Measurements from ENCODE around the gene NINL. TPM values are rescaled to one million over a fixed set of nuclear protein-coding genes. Genes with fewer than 3 reads are reported as not detected.
"Not testable (repeated sequence)": the region's sequence is repeated elsewhere in the genome, so short reads cannot be mapped to it uniquely, and the experiment has no call there.

NINL gene
- total and polyA plus RNA-seq, 4 donors: 1.9 to 3.6 (median 2.8) TPM

GRCh38 chr20:25632940-25633790 is 47.8 kb upstream of the NINL start:
- H3K4me1 ChIP-seq (ENCODE audit: control insufficient read depth in 4 of 4, insufficient read depth in 4 of 4, low read length in 3 of 4): no peaks in the 10 kb centered on the region
- no peak overlapping the region for H3K9ac ChIP-seq (ENCODE audit: low read depth in 1 of 2, low read length in 2 of 2)
- peaks cover 0 to 3% (median under 1%) of the 10 kb centered on the region in 4 donors for H3K36me3 ChIP-seq (ENCODE audit: control insufficient read depth in 4 of 4, insufficient read depth in 3 of 4, low read depth in 1 of 4, low read length in 3 of 4)
- H3K27me3 ChIP-seq (ENCODE audit: control insufficient read depth in 4 of 4, insufficient read depth in 4 of 4, low read length in 3 of 4): no peaks in the 10 kb centered on the region
- no peak for DNase-seq (ENCODE audit: low spot score)
- H3K4me3 ChIP-seq (ENCODE audit: low read depth in 1 of 3, low read length in 3 of 3): no peak overlapping the region
- no peak overlapping the region for H3K27ac ChIP-seq (ENCODE audit: low read depth in 1 of 2, low read length in 2 of 2)
- 89% methylated on average over 5 of the region's 5 CpGs for WGBS
- no peaks in the 10 kb centered on the region for H3K9me3 ChIP-seq (ENCODE audit: control insufficient read depth in 4 of 4, low read length in 3 of 4)
- TF ChIP-seq SP1 (IDR thresholded peaks at IDR 0.05): no peak
- TF ChIP-seq TAF1 (conservative IDR thresholded peaks at IDR 0.05): no peak
- TF ChIP-seq GABPA (IDR thresholded peaks at IDR 0.05 in 1 of 2, conservative IDR thresholded peaks at IDR 0.05 in 1 of 2): no peak

GRCh38 chr20:25630615-25631014 is 45.3 kb upstream of the NINL start:
- H3K27me3 ChIP-seq (ENCODE audit: control insufficient read depth in 4 of 4, insufficient read depth in 4 of 4, low read length in 3 of 4); H3K36me3 ChIP-seq (ENCODE audit: control insufficient read depth in 4 of 4, insufficient read depth in 3 of 4, low read depth in 1 of 4, low read length in 3 of 4); H3K9me3 ChIP-seq (ENCODE audit: control insufficient read depth in 4 of 4, low read length in 3 of 4); DNase-seq (ENCODE audit: low spot score); H3K9ac ChIP-seq (ENCODE audit: low read depth in 1 of 2, low read length in 2 of 2); H3K4me1 ChIP-seq (ENCODE audit: control insufficient read depth in 4 of 4, insufficient read depth in 4 of 4, low read length in 3 of 4); H3K27ac ChIP-seq (ENCODE audit: low read depth in 1 of 2, low read length in 2 of 2); H3K4me3 ChIP-seq (ENCODE audit: low read depth in 1 of 3, low read length in 3 of 3): not testable (repeated sequence)
- WGBS: 93% methylated on average over 2 of the region's 2 CpGs

GRCh38 chr20:25629816-25630499 is 44.6 kb upstream of the NINL start:
- 91% methylated on average over 8 of the region's 8 CpGs for WGBS
- H3K9ac ChIP-seq (ENCODE audit: low read depth in 1 of 2, low read length in 2 of 2): no peak overlapping the region
- H3K27ac ChIP-seq (ENCODE audit: low read depth in 1 of 2, low read length in 2 of 2): no peak overlapping the region
- no peaks in the 10 kb centered on the region for H3K9me3 ChIP-seq (ENCODE audit: control insufficient read depth in 4 of 4, low read length in 3 of 4)
- TF ChIP-seq JUND (IDR thresholded peaks at IDR 0.05): no peak
- no peaks in the 10 kb centered on the region for H3K4me1 ChIP-seq (ENCODE audit: control insufficient read depth in 4 of 4, insufficient read depth in 4 of 4, low read length in 3 of 4)
- H3K36me3 ChIP-seq (ENCODE audit: control insufficient read depth in 4 of 4, insufficient read depth in 3 of 4, low read depth in 1 of 4, low read length in 3 of 4): peaks cover 0 to 2% (median 0%) of the 10 kb centered on the region in 4 donors
- no peaks in the 10 kb centered on the region for H3K27me3 ChIP-seq (ENCODE audit: control insufficient read depth in 4 of 4, insufficient read depth in 4 of 4, low read length in 3 of 4)
- no peak overlapping the region for H3K4me3 ChIP-seq (ENCODE audit: low read depth in 1 of 3, low read length in 3 of 3)
- DNase-seq (ENCODE audit: low spot score): no peak

- peaks cover 0 to 15% (median 9%) of the 10 kb centered on the region in 4 donors for H3K4me1 ChIP-seq (ENCODE audit: control insufficient read depth in 4 of 4, insufficient read depth in 4 of 4, low read length in 3 of 4)
- H3K27me3 ChIP-seq (ENCODE audit: control insufficient read depth in 4 of 4, insufficient read depth in 4 of 4, low read length in 3 of 4): no peaks in the 10 kb centered on the region
- H3K9ac ChIP-seq (ENCODE audit: low read depth in 1 of 2, low read length in 2 of 2): no peak overlapping the region
- H3K27ac ChIP-seq (ENCODE audit: low read depth in 1 of 2, low read length in 2 of 2): no peak overlapping the region
- H3K36me3 ChIP-seq (ENCODE audit: control insufficient read depth in 4 of 4, insufficient read depth in 3 of 4, low read depth in 1 of 4, low read length in 3 of 4): peaks cover 0 to 2% (median 0%) of the 10 kb centered on the region in 4 donors
- TF ChIP-seq ATF3 (IDR thresholded peaks at IDR 0.05) (no peak), MAX (IDR thresholded peaks at IDR 0.05) (no peak), HNF4A (conservative IDR thresholded peaks at IDR 0.05) (no peak), CTCF (IDR thresholded peaks at IDR 0.05; ENCODE audit: low read depth, low read length, missing input control) (no peak), YY1 (IDR thresholded peaks at IDR 0.05) (no peak), NR2F2 (IDR thresholded peaks at IDR 0.05) (no peak), GABPA (IDR thresholded peaks at IDR 0.05 in 1 of 2, conservative IDR thresholded peaks at IDR 0.05 in 1 of 2) (no peak), HNF4G (IDR thresholded peaks at IDR 0.05) (no peak)
- WGBS: 89% methylated on average over 9 of the region's 9 CpGs
- no peak for DNase-seq (ENCODE audit: low spot score)
- no peaks in the 10 kb centered on the region for H3K9me3 ChIP-seq (ENCODE audit: control insufficient read depth in 4 of 4, low read length in 3 of 4)
- no peak overlapping the region for H3K4me3 ChIP-seq (ENCODE audit: low read depth in 1 of 3, low read length in 3 of 3)
Observed at GRCh38 chr20:25626779-25627178, 41.4 kb upstream of the NINL start.

All from liver (tissue), 9 donors.